NCI-H345 treated with DMSO at 0.1 percent for 48 hours (cell line): Measurements from ENCODE around the gene ESPN.
"Not testable (repeated sequence)": the region's sequence is repeated elsewhere in the genome, so short reads cannot be mapped to it uniquely, and the experiment has no call there.

Source experiments
- DNase-seq: peaks from one replicate; lab custom pipeline; 2025; ENCODE audit not compliant: unreplicated experiment; lab: John Stamatoyannopoulos, UW

Gene ESPN

DNA sequence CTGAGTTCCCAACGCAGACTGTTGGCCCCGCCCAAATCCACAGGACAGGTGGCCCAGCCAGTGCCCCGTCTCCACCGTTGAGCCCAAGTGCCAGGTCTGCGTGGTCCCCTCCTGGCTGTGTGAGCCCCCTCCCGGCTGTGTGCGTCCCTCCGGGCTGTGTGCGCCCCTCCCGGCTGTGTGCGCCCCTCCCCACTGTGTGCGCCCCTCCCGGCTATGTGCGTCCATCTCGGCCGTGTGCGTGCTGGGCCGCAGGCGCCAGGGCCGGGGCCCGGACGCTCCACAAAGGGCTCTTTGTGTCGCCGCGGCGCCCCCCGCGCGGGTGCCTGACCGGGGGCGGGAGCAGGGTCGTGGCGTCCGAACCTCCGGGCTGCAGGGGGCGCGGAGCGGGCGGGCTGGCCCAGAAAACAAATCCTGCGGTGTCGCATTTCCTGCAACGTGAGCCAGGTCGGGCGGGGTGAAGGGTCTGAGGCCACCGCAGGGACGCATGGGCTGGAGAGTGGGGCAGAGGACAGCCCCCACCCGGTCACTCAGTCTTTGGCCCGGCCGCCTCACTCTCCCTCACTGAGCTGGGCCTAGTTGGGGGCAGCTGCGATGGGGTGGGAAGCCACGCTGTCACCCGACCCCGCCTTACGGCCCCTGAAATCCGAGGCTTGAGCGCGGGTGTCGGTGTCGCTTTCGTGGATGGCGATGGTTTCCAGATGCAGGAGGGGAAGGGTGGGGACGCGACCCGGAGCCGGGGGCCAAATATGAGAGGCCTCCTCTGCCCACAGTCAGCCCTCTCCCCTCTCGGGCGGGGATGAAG is 22.6 kb downstream of the ESPN start:
- DNase-seq = no peak

DNA sequence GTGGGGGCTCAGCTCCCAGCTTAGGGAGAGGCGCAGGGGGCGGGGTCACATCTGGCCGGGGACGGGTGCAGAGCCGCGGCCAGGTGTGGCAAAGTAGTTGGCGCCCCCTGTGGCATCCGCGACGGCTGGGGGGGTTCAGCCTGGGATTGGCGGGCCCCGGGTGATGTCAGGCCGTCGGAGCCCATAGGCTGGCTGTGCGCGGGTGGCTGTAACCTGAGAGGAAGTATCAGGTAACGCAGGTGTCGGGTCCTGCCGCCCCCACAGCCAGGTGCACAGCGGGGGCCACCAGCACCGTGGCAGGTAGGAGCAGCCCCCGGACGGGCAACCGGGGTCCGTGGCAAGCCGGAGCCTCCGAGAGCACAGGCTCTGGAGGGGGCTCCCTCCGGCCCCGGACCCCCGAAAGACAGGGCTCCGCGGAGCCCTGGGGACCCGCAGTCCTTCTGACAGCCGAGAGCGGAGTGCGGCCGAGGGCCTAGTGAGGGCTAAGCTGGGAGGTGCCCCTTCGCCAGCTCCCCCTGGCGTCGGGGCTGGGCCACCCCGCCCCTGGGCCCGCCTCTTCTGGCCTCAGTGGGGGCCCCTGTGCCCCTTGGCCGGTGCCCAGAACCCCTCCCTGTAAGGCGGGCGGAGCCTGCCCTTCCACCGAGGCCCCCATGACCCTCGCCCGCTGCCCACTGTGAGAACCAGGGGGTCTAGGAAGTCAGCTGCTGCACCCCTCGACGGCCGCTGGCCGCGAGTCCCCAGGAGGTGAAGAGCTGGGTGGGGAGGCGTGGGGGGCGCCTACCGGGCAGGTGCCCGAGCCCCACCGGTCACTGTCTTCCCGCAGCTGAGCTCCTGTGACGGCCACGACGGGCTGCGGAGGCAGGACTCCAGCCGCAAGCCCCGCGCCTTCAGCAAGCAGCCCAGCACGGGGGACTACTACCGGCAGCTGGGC is 23.5 kb downstream of the ESPN start:
- DNase-seq = peak; percentile 30

DNA sequence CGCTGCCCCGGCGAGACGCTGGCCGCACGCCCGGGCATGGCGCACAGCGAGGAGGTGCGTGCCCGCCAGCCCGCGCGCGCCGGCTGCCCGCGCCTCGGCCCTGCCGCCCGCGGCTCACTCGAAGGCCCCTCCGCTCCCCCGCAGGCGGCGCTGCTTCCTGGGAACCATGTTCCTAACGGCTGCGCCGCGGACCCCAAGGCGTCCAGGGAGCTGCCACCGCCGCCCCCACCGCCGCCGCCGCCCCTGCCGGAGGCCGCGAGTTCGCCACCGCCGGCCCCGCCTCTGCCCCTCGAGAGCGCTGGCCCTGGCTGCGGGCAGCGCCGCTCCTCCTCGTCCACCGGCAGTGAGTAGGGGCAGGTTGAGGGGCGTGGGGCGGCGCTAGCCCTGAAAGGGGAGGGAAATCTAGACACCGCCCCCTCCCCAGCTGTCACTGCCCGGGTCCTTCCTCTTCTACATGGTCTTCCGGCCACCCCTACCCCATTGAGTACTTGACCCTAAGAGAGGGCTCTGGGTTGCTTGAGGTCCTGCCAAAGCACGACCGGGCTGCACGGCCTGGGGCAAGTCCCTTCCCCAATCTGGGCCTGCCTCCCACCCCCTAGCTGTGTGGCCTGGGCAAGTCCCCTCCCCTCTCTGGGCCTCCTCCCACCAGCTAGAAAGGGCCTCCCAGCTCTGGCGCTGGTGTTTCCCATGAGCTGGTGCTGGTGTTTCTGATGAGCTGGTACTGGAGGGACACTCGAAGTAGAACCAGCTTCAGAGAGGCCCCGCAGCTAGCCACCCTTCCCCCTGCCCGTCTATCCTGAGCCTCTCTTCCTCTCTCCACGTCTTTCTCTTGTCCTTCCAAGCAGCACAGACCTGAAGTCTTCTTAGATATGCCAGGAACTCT is 24.4 kb downstream of the ESPN start:
- no peak for DNase-seq

DNA sequence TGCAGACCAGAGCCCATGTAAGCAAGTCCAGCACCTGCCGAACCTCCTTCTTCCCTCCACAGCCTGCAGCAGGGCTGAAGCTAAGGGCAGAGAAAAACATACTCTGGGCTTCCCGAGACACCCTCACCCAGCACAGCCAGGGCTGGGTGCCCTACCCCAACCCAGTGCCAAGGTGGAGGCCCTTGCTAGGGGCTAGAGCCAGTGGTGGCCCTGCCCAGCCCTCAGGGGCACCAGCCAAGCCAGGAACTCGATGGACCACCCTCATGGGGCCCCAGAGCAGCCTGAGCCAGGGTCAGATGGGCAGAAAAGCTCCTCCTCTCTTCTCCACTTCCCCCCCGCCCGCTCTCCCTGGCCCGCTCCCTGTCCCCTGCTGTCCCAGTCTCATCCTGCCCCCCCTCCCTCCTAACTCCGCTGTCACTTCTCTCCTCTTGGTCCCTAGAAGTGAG is 25.5 kb downstream of the ESPN start:
- no peak for DNase-seq

DNA sequence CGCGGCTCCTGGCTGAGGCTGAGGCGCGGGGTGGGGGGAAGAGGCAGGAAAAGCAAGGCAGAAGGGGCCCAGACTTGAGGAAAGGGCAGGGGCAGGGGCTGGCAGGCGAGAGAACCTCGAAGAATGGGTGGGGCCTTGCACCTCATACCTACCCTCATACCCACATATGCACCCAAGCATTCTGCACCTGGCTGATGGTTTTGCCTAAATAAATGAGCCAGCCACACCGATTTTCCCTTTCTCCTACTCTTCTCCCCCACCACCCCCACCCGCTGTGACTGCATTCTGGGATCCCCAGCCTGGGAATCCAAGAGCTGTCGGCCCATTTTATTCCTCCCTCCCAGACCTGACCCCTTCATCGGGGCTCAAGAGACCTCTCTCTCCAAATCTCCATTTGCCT is 25.9 kb downstream of the ESPN start:
- not testable (repeated sequence) for DNase-seq

DNA sequence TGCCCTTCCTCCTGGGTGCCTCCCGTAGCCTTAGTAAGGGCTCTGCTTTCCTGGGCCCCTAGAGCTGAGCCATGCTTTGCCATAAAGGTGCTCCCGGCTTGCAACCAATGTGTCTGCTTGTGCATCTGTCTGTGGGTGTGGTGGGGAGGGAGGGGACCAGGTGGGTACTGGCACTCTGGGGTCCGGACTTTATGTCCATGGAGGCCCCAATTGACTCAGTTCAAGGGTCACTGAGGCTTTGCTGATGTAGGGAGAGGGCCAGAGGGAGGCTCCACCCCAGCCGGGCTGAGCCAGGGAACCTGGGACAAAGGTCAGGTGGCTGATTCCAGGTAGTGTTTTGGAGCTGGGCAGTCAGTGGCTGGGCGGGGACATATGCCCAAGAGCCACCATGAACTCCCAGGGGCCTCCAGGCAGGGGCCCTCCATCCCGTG is 26.4 kb downstream of the ESPN start:
- DNase-seq = no peak

DNA sequence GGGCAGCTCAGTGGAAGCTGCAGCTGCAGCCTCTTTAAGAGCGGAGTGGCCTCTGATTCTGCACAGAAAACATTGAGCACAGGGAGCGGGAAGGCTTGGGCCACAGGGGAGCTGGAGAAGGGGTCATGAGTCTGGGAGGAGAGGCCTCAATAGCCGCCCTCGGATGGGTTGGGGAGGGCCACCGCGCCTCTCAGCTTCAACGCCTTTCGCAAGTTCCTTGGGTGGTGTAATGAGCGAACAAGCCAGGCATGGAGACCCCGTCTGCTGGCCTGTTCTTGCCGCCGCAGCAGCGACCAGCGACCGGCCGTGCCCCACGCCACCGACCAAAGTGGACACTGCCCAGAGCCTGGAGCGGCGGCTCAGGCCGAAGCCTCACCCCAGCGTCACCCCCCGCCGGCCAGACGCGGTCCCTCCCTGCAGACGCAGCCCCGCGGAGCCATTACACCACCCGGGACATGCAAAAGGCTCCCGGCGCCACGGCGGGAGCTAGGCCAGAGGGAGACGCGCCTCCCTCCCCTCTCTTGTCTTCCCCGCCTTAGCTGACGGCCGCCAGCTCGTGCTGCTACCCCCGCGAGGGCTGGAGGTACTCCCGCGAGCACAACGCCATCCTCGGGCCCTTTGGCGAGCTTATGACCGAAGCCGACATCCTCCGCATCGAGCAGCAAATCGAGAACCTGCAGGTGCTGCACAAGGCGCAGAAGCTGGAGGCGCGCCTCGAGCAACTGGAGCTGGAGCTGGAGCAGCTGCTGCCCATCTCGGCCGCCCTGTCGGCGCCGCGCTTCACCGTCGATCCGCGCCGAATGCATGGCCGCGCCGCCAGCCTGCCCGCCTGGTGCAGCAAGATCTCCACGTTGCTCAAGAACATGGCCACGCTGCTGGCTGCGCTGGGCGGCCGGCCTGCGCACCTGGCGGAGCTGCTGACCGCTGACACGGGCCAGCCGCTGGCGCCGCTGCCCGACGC is 29.6 kb downstream of the ESPN start:
- DNase-seq = not testable (repeated sequence)

DNA sequence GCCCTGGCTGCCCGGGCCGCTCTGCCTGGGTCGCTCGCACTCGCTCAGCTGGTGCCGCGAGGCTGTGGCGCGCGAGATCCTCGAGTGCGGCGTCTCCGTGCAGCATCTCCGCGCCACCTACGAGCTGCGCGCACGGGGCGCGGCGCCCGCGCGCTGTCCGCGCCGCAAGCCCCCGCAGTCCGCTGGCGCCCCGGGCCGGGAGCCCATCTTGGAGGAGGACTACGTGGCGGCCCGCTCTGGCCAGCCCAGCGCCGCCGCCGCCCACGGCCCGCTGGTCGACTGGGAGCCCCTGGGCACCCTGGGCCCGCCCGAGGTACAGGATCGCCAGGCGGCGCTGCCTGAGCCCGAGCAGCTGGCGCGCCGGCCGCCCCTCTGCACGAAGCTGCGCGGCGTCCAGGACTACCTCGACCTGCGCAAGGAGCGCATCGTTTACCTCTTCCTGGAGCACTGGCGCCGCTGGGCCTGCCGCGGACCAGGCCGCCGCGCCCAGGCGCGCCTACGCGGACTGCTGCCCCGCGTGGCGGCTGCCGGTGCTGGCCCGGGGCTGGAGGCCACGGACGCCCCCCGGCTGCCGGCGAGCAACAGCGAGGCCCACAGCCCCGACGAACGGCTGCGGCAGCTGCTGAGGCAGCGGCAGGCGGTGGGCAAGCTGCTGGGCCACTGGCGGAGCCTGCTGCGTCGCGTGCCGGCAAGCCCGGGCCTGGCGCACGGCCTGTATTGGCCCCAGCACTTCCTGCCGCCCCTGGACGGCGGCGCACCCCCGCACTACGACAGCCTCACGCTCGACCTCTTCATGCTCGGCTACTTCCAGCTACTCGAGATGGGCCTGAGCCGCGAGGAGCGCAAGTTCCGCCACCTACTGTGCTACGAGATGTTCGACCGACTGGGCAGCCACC is 30.5 kb downstream of the ESPN start:
- no peak for DNase-seq

DNA sequence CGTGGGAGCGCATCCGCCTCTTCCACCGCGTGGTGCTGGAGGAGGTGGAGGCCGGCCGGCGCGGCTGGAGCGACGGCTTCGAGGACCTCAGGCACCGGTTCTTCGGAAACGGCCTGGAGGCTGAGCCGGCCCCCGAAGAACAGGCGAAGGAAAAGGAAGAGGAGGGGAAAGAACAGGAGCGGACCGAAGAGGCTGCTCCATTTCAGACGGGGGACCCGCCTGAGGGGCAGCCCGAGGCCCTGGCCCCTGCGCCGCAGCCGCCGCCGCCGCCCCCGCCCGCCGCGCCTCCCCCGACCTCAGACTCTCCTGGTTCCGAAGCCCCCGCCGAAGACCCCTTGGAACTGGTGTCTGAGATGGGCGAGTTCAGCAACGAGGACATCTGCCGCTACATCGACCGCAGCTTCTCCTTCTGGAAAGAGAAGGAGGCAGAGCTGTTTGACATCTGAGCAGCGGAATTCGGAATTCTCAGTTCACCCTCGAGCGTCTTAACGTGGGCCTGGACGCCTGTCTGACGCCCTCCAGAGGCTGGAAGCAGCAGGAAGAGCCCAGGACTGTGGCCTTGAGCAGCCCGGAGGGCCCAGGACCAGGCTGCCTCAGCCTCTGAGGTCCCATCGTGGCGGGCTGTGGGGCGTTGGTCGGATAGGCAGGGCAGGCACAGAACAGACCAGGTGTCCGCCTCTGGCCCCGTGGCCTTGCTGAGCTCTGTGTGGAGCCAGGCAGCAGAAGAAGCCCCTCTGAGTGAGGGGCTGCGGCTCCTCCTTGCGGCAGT is 31.4 kb downstream of the ESPN start:
- DNase-seq = not testable (repeated sequence)

DNA sequence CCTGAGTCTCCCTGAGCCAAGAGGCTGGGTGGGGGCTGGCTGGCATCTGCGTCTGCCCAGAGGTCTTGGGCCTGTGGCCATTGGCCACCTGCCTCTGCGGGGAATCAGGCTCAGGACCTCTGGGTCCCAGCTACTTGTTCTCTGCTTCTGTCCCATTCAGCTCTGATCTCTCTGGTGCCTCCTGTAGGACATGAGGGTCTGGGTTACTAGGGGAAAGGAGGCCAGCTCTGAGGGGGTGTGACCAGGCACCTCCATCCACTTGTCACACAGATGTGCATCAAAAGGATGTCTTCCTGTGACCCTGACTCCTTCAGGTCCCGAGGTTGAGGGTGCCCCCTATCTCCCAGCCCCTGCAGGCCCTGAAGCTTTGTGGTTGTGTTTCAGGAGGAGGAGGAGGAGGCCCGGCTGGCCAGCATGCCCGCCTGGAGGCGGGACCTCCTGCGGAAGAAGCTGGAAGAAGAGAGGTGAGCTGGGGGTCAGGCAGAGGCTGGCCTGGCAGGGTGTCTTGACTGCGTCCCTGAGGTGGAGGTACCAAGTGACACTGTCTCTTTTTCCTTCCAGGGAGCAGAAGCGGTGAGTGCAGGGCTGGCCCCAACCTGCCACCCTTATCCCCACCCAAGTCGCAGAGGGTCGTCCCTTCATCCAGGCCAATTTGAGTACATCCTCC is 32.4 kb downstream of the ESPN start:
- no peak for DNase-seq

DNA sequence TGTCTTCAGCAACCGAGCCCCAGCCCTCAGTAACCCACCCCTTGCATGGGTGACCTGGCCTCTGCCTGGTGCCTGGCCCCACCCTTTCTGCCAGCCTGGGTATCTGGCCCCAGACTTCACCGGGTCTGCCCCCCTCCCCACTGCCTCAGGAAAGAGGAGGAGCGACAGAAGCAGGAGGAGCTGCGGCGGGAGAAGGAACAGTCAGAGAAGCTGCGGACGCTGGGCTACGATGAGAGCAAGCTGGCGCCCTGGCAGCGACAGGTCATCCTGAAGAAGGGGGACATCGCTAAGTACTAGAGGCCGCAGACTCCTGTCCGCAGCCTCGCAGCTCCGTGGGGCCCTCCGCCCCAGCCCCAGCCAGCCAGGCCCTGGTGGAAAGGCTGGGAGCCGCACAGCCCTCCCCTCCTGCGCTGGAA is 35.3 kb downstream of the ESPN start:
- DNase-seq = no peak

DNA sequence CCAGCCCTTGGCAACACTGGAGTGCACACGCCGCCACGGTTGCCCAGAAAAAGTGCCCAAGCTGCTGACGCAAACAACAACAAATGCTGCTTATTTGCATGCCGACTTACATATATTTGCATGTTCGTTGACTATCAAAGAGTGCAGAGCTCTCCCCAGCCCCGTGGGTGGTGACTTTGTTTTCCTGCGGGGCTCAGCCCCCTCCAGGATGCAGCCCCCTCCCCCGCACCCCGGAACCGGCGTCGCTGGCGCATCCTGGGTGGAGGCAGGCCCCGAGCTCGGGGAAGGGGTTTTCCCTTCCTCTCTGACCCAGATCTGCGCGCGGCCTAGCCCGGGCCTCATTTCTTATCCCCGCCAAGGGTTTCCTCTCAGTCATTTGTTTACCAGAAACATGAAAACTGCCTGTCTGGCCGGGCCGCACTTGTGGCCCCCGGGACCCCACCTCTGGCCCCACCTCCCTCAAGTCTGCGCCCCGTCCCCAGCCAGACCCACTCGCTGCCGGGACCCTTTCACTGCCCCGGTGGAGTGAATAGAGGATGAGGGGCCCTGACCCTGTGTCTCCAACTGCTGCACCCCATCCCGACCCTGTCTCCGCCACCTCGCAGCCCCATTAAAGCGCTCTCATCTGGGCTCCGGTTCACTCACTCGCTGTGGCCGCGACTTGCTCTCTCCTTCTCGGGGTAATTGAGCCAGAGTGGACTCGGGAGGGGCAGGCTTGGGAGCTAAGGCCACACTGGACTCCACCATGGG is 35.9 kb downstream of the ESPN start:
- DNase-seq = no peak

DNA sequence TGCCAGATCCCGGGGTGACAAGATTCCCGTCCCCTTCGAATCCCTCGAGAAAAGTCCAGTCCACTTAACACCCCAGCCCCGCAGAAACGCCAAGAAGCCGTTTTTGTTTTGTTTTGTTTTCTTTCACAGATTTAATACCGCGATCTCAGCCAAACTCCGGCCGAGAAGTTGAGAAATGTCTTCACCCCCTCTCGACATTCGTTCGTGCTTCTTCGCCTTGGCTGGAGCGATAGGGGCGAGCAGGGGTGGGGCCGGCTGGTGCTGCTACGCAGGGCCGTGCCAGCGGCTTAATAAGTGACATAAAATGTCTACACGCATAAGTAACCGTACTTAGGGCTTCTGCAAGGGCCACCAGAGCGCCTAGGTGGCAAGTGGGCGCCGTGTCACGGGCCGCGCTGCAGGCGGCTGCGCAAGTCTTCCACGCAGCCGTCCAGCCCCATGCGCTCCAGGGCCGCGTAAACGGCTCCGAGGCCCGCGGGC is 36.5 kb downstream of the ESPN start:
- DNase-seq = no peak

DNA sequence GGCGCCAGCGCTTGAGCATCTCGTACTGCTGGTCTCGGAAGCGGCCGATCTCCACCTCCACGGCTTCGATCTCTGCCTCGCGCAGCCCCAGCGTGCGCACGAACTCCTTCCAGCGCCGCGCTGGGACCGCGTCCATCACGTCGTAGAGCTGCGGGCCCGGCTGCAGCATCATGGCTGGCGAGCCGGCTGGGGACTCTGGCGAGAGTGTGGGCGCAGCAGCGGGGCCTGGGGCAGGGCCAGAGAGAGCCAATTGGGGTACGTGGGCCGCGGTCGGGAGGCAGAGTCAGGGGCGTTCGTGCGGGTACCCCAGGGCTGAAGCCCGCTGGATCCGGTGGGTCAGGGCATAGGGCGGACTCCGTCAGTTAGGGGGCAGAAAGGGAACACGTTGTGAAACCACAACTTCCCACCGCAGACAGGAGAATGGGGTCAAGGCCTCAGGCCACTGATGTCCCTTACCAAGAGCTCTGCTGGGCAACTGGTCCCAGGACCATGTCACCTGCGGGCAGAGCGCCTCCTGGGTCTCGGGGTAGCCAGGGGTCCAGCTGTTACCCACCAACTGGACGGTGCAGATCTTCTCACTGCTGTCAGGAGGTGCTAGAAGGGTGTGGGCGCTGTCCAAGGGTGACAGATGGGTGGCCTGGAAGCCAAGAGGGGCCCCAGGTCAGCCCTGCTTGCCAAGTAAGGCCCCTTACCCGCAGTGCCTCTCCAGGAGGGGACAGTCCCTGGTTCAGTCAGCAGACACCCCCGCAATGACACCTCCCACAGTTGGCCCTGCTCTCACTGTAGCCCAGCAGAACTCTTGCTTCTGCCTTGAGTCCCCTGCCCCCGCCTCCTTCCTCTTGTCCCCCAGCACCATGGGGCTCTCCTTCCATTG is 37.2 kb downstream of the ESPN start:
- DNase-seq = no peak

DNA sequence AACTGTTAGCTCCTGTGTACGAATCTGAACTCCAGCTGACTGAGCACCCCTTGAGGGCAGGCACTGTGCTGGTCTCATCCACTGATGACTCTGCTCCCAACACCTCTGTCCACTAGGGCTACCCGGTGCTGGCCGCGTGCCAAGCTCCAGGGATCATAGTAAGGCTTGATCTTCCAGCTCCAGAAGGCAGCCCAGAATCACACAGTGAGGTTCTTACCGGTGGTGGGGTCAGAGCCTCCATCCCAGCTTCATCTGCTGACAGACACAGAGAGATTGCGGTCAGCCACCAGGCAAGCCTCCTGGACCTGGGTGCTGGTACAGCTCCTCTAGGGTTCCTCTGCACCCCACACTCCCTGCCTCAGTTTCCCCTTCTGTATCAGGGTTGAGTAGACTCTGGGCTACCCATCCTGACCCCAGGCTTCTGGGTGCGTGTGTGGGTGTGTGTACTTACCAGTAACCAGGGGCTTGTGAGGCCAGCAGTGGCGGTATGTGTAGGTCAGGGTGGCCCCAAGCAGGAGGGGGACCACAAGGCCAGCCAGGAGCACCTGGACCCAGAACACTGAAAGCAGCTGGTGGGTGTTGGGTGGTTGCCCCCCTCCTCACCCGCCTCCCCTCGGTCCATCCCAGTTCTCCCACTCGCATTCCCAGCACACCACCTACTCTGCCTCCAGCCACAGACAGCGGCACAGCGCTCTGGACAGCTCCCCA is 38.0 kb downstream of the ESPN start:
- DNase-seq = no peak
